ENCODE results near the gene FBXO11.

DNA sequence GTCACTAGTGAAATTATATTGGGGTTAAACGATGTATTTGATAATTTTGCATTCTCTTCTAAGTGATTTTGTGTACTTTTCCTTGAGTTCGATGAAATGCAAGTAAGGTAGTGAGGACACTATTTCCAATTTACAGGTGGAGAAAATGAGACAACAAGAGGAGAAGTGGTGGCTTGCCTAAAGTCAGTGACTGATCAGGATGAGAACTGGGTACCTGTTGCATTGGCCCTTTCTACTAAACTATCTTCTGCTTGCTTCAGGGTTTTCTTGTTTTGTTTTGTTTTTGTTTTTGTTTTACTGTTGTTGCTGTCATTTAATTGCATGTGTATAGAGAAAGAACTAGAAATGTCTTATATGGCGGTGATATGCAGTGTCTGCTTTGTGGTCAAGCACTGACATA lies 31.4 kb upstream of the FBXO11 start:
- no peak for TF ChIP-seq ZNF394 (tag by site-specific recombination; IDR thresholded peaks at IDR 0.05; ENCODE audit: borderline replicate concordance)
- TF ChIP-seq ZNF16 (tag by site-specific recombination; IDR thresholded peaks at IDR 0.05; ENCODE audit: low read depth): no peak
- TF ChIP-seq ZNF426 (tag by site-specific recombination; IDR thresholded peaks at IDR 0.05): no peak
- TF ChIP-seq, protein P1, sequence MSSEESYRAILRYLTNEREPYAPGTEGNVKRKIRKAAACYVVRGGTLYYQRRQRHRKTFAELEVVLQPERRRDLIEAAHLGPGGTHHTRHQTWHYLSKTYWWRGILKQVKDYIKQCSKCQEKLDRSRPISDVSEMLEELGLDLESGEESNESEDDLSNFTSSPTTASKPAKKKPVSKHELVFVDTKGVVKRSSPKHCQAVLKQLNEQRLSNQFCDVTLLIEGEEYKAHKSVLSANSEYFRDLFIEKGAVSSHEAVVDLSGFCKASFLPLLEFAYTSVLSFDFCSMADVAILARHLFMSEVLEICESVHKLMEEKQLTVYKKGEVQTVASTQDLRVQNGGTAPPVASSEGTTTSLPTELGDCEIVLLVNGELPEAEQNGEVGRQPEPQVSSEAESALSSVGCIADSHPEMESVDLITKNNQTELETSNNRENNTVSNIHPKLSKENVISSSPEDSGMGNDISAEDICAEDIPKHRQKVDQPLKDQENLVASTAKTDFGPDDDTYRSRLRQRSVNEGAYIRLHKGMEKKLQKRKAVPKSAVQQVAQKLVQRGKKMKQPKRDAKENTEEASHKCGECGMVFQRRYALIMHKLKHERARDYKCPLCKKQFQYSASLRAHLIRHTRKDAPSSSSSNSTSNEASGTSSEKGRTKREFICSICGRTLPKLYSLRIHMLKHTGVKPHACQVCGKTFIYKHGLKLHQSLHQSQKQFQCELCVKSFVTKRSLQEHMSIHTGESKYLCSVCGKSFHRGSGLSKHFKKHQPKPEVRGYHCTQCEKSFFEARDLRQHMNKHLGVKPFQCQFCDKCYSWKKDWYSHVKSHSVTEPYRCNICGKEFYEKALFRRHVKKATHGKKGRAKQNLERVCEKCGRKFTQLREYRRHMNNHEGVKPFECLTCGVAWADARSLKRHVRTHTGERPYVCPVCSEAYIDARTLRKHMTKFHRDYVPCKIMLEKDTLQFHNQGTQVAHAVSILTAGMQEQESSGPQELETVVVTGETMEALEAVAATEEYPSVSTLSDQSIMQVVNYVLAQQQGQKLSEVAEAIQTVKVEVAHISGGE (tag by site-specific recombination; conservative IDR thresholded peaks at IDR 0.05; ENCODE audit: low read depth): no peak
- no peak for TF ChIP-seq ZNF146 (tag by site-specific recombination; IDR thresholded peaks at IDR 0.05)
- TF ChIP-seq, protein P2, sequence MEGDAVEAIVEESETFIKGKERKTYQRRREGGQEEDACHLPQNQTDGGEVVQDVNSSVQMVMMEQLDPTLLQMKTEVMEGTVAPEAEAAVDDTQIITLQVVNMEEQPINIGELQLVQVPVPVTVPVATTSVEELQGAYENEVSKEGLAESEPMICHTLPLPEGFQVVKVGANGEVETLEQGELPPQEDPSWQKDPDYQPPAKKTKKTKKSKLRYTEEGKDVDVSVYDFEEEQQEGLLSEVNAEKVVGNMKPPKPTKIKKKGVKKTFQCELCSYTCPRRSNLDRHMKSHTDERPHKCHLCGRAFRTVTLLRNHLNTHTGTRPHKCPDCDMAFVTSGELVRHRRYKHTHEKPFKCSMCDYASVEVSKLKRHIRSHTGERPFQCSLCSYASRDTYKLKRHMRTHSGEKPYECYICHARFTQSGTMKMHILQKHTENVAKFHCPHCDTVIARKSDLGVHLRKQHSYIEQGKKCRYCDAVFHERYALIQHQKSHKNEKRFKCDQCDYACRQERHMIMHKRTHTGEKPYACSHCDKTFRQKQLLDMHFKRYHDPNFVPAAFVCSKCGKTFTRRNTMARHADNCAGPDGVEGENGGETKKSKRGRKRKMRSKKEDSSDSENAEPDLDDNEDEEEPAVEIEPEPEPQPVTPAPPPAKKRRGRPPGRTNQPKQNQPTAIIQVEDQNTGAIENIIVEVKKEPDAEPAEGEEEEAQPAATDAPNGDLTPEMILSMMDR (tag by site-specific recombination; IDR thresholded peaks at IDR 0.05): no peak
- TF ChIP-seq, protein P3, sequence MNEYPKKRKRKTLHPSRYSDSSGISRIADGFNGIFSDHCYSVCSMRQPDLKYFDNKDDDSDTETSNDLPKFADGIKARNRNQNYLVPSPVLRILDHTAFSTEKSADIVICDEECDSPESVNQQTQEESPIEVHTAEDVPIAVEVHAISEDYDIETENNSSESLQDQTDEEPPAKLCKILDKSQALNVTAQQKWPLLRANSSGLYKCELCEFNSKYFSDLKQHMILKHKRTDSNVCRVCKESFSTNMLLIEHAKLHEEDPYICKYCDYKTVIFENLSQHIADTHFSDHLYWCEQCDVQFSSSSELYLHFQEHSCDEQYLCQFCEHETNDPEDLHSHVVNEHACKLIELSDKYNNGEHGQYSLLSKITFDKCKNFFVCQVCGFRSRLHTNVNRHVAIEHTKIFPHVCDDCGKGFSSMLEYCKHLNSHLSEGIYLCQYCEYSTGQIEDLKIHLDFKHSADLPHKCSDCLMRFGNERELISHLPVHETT (tag by site-specific recombination; IDR thresholded peaks at IDR 0.05): no peak
- no peak for TF ChIP-seq ZEB2 (tag by site-specific recombination; IDR thresholded peaks at IDR 0.05)
- TF ChIP-seq ZNF677 (tag by site-specific recombination; IDR thresholded peaks at IDR 0.05): no peak
- TF ChIP-seq ZNF175 (tag by site-specific recombination; IDR thresholded peaks at IDR 0.05): no peak
- no peak for TF ChIP-seq ZNF561 (tag by site-specific recombination; IDR thresholded peaks at IDR 0.05; ENCODE audit: borderline replicate concordance)
- TF ChIP-seq ZNF768 (tag by site-specific recombination; IDR thresholded peaks at IDR 0.05): no peak
